GM12878 (cell line): Measurements from ENCODE around the gene YBX1. TPM values are rescaled to one million over a fixed set of nuclear protein-coding genes. Genes with fewer than 3 reads are reported as not detected.

Experiments used
- ATAC-seq: fragments of 200-7000 bp; cut with Tn5 transposase; 3 replicates; pipeline ENCODE4 v1.9.1; 2020; ENCODE audit warnings: mild to moderate bottlenecking, moderate library complexity
- BruUV-seq: library from RNA; stranded (reverse); fragments of 400-500 nt; replicated peaks from 2 replicates; lab custom pipeline; 2021; lab: Mats Ljungman, UMichigan
- CTCF ChIA-PET: fragments of 300-600 bp; sonication (Branson Sonifier 250); formaldehyde crosslinking; extraction: SDS; loops from one replicate; lab custom pipeline; 2021; ENCODE audit warnings: inconsistent platforms; lab: Yijun Ruan, JAX
- POLR2A ChIA-PET: fragments of 350-600 bp; formaldehyde crosslinking; extraction: SDS; loops from one replicate; lab custom pipeline; 2021; ENCODE audit warnings: inconsistent platforms; lab: Charles Lee
- RAD21 ChIA-PET: fragments of 300-600 bp; sonication (Branson Sonifier 250); formaldehyde crosslinking; loops from one replicate; lab custom pipeline; 2023; ENCODE audit warnings: antibody characterized with exemption; ENCODE audit not compliant: unreplicated experiment; lab: Charles Lee
- SMC1A ChIA-PET: fragments of 300-600 bp; sonication (Branson Sonifier 250); formaldehyde crosslinking; loops from one replicate; lab custom pipeline; 2023; ENCODE audit not compliant: unreplicated experiment, uncharacterized antibody; lab: Charles Lee
- DNase-seq: peaks from one replicate; pipeline ENCODE4 v3.0.0-alpha.2; 2011; ENCODE audit warnings: low read depth, low spot score
- FAIRE-seq: peaks from 3 replicates; lab custom pipeline; 2011; peaks lifted over from hg19 to GRCh38; lab: Jason Lieb, UNC
- H2AFZ ChIP-seq: 2 replicates; pipeline ENCODE4 v1.6.0; 2011; ENCODE audit warnings: low read depth, low read length, control low read depth; ENCODE audit not compliant: control insufficient read depth
- H3K27ac ChIP-seq: 2 replicates; pipeline ENCODE4 v1.5.1; 2011; ENCODE audit warnings: control low read depth; ENCODE audit not compliant: control insufficient read depth, insufficient read depth
- H3K27me3 ChIP-seq, 2 experiments: replicated peaks in 1 of 2; 2 replicates each; pipeline versions ENCODE4 v1.6.0 to v1.6.1; 2011; ENCODE audit warnings: low read length in 1 of 2; ENCODE audit not compliant: control insufficient read depth in 2 of 2, insufficient read depth in 2 of 2
- H3K36me3 ChIP-seq, 2 experiments: 2 replicates each; pipeline ENCODE4 v1.5.1; 2011; ENCODE audit warnings: low read length in 1 of 2; ENCODE audit not compliant: control insufficient read depth in 2 of 2, insufficient read depth in 2 of 2
- H3K4me1 ChIP-seq: 2 replicates; pipeline ENCODE4 v1.6.1; 2011; ENCODE audit warnings: mild to moderate bottlenecking, low read length, moderate library complexity, mixed read lengths; ENCODE audit not compliant: control insufficient read depth, insufficient read depth
- H3K4me2 ChIP-seq: 2 replicates; pipeline ENCODE4 v1.6.0; 2011; ENCODE audit warnings: control low read depth; ENCODE audit not compliant: control insufficient read depth, insufficient read depth
- H3K4me3 ChIP-seq: fragments of 200-600 bp; sonication (generic); 2 replicates; pipeline ENCODE4 v1.5.1; 2016
- H3K79me2 ChIP-seq: 2 replicates; pipeline ENCODE4 v1.6.0; 2011; ENCODE audit warnings: low read length; ENCODE audit not compliant: control insufficient read depth, insufficient read depth
- H3K9ac ChIP-seq: 2 replicates; pipeline ENCODE4 v1.8.0; 2011; ENCODE audit warnings: low read length, control low read depth, mixed read lengths; ENCODE audit not compliant: control insufficient read depth, insufficient read depth
- H3K9me3 ChIP-seq: replicated peaks from 3 replicates; pipeline ENCODE4 v1.5.1; 2011; ENCODE audit warnings: mild to moderate bottlenecking, low read length; ENCODE audit not compliant: control insufficient read depth, insufficient read depth
- H4K20me1 ChIP-seq: 2 replicates; pipeline ENCODE4 v1.6.0; 2011; ENCODE audit not compliant: control insufficient read depth, insufficient read depth
- CTCF ChIP-seq, 3 experiments: IDR thresholded peaks in 2 of 3; conservative IDR thresholded peaks in 1 of 3; 2 replicates each; pipeline ENCODE4 v1.5.1; 2011; ENCODE audit warnings: low read depth in 3 of 3, low read length in 3 of 3, mild to moderate bottlenecking in 3 of 3, control low read depth in 2 of 3, moderate library complexity in 2 of 3, inconsistent platforms in 1 of 3, mixed read lengths in 1 of 3; ENCODE audit not compliant: control insufficient read depth in 2 of 3, insufficient read depth in 1 of 3; ENCODE audit errors: extremely low read depth in 1 of 3
- FOXK2 ChIP-seq: fragments of 450-650 bp; IDR thresholded peaks from 2 replicates; pipeline ENCODE4 v1.6.1; 2017; ENCODE audit warnings: mild to moderate bottlenecking, moderate library complexity
- FOXM1 ChIP-seq: IDR thresholded peaks from 2 replicates; pipeline ENCODE4 v1.6.1; 2012; ENCODE audit warnings: low read depth, mild to moderate bottlenecking, inconsistent platforms, low read length, moderate library complexity
- HDAC6 ChIP-seq: fragments of 200-600 bp; sonication (generic); IDR thresholded peaks from one replicate; pipeline ENCODE4 v1.8.0; 2017; ENCODE audit warnings: antibody characterized with exemption; ENCODE audit not compliant: unreplicated experiment
- JUNB ChIP-seq: IDR thresholded peaks from 2 replicates; pipeline ENCODE4 v1.6.1; 2016; ENCODE audit warnings: antibody characterized with exemption, mild to moderate bottlenecking
- MXI1 ChIP-seq: fragments of 150-350 bp; IDR thresholded peaks from 2 replicates; pipeline ENCODE4 v1.6.1; 2011; ENCODE audit warnings: low read depth, mild to moderate bottlenecking, inconsistent platforms, low read length, improper control_type of control experiment
- NFIC ChIP-seq: IDR thresholded peaks from 2 replicates; pipeline ENCODE4 v1.6.1; 2012; ENCODE audit warnings: low read depth, mild to moderate bottlenecking, inconsistent platforms, low read length, moderate library complexity
- NFYB ChIP-seq: IDR thresholded peaks from 2 replicates; pipeline ENCODE4 v1.6.1; 2011; ENCODE audit warnings: low read depth, mild to moderate bottlenecking, low read length, improper control_type of control experiment, moderate library complexity; ENCODE audit not compliant: insufficient read depth
- NR2C2 ChIP-seq: IDR thresholded peaks from 2 replicates; pipeline ENCODE4 v1.6.1; 2011; ENCODE audit warnings: borderline replicate concordance, low read depth; ENCODE audit not compliant: control insufficient read depth, insufficient read length
- PKNOX1 ChIP-seq: fragments of 450-650 bp; IDR thresholded peaks from 2 replicates; pipeline ENCODE4 v1.6.1; 2016; ENCODE audit warnings: mild to moderate bottlenecking
- RELB ChIP-seq: fragments of 450-650 bp; IDR thresholded peaks from 2 replicates; pipeline ENCODE4 v1.6.1; 2017; ENCODE audit warnings: low read depth, mild to moderate bottlenecking, moderate library complexity
- SIN3A ChIP-seq: IDR thresholded peaks from 2 replicates; pipeline ENCODE4 v1.6.1; 2012; ENCODE audit warnings: low read depth, low read length, improper control_type of control experiment
- SMAD5 ChIP-seq: IDR thresholded peaks from 2 replicates; pipeline ENCODE4 v1.6.1; 2016; ENCODE audit warnings: antibody characterized with exemption, low read depth
- YBX1 ChIP-seq: fragments of 450-650 bp; IDR thresholded peaks from 2 replicates; pipeline ENCODE4 v1.6.1; 2016; ENCODE audit warnings: antibody characterized with exemption
- ZNF217 ChIP-seq: fragments of 450-650 bp; IDR thresholded peaks from 2 replicates; pipeline ENCODE4 v1.6.1; 2017; ENCODE audit warnings: antibody characterized with exemption, mild to moderate bottlenecking
- WGBS: methylation state at CpG from one replicate; pipeline ENCODE4 v1.1.6; 2016; ENCODE audit warnings: low lambda C conversion rate; ENCODE audit not compliant: insufficient replicate concordance, insufficient coverage; ENCODE audit errors: missing lambda C conversion rate; 5-methylcytosine and 5-hydroxymethylcytosine counted together
- in situ Hi-C: fragments of 300-500 bp; cut with MboI; formaldehyde crosslinking; loops from 9 replicates; pipeline ENCODE4 v1.14.3; 2018; ENCODE audit warnings: mixed read lengths
- intact Hi-C: fragments of 100-400 bp; cut with micrococcal nuclease; formaldehyde crosslinking; loops from one replicate; pipeline ENCODE4 v1.14.2; 2022; ENCODE audit not compliant: unreplicated experiment
- polyA plus RNA-seq, 11 experiments: library from polyadenylated mRNA; depleted of rRNA in 4 of 11; unstranded in 6 of 11; stranded (reverse) in 5 of 11; fragments of >200 nt; fragmentation: Nextera tagmentation in 4 of 11; fragmentation: Illumina TruSeq in 1 of 11; extraction: Ambion mirVana in 4 of 11; extraction: Trizol in 1 of 11; gene quantifications; 1 replicate in 1 of 11; 2 replicates in 10 of 11; pipeline versions ENCODE4 v1.2.1 to v1.2.3, GENCODE V29; 2011 to 2016; ENCODE audit warnings: inconsistent platforms in 2 of 11, missing spikeins in 2 of 11, low read depth in 1 of 11
- total RNA-seq, 4 experiments: library from RNA; depleted of rRNA in 3 of 4; stranded (reverse); fragments of >200 nt in 3 of 4; fragmentation: Illumina TruSeq in 1 of 4; extraction: Trizol in 1 of 4; gene quantifications; 2 replicates each; pipeline versions ENCODE4 v1.2.1 to v1.2.3, GENCODE V29; 2013 to 2021

Gene YBX1
- total and polyA plus RNA-seq, 10 of the 15 experiments (the other 5 are each of a cell fraction or from before 2014, with no cell fraction given): 355 to 1,353 (median 858) TPM

GRCh38 chr1:42740851-42741580 lies 58.8 kb downstream of the YBX1 start:
- no TSS peak for BruUV-seq
- CTCF ChIA-PET: interaction anchor here (1.0 kb wide), 1 partner anchor 163 kb away, joined by 3 read pairs; no protein-coding TSS in a partner anchor
- in situ Hi-C loops: no loop called here

More at GRCh38 chr1:42740851-42741580, 58.8 kb downstream of the YBX1 start:
- H3K4me2 ChIP-seq: no peak overlapping the region
- WGBS: 38% methylated on average over 17 of the region's 19 CpGs
- H3K79me2 ChIP-seq: no peaks in the 10 kb centered on the region
- H3K27me3 ChIP-seq: no peaks in the 10 kb centered on the region
- H3K4me3 ChIP-seq: no peak overlapping the region
- H3K9me3 ChIP-seq: no peaks in the 10 kb centered on the region
- SMC1A ChIA-PET: no interaction called here
- TF ChIP-seq SMAD5 (no peak), MXI1 (no peak), HDAC6 (no peak), ZNF217 (no peak), NR2C2 (no peak), SIN3A (no peak), YBX1 (no peak), NFYB (no peak), NFIC (no peak), CTCF (IDR thresholded peaks at IDR 0.05 in 2 of 3, conservative IDR thresholded peaks at IDR 0.05 in 1 of 3; ENCODE audit: control insufficient read depth in 2 of 3, extremely low read depth in 1 of 3, insufficient read depth in 1 of 3, low read depth in 3 of 3, low read length in 3 of 3) (no peak), FOXK2 (no peak), RELB (no peak), JUNB (no peak), PKNOX1 (no peak), FOXM1 (no peak)
- H3K27ac ChIP-seq: no peak overlapping the region
- ATAC-seq (no peak), FAIRE-seq (no peak), DNase-seq (no peak)
- no peaks in the 10 kb centered on the region for H3K36me3 ChIP-seq
- POLR2A ChIA-PET: no interaction called here
- H4K20me1 ChIP-seq: no peaks in the 10 kb centered on the region
- RAD21 ChIA-PET: no interaction called here
- H3K9ac ChIP-seq: no peak overlapping the region
- peaks cover 11% of the 10 kb centered on the region for H3K4me1 ChIP-seq
- no peak overlapping the region for H2AFZ ChIP-seq
- intact Hi-C loops: no loop called here
